Left lung (tissue), 14 donors: ENCODE data around the gene TP53TG3D. TPM values are rescaled to one million over a fixed set of nuclear protein-coding genes. Genes with fewer than 3 reads are reported as not detected.
"Not testable (repeated sequence)": the region's sequence is repeated elsewhere in the genome, so short reads cannot be mapped to it uniquely, and the experiment has no call there.

Source experiments
- ATAC-seq: fragments of 200-7000 bp; cut with Tn5 transposase; one replicate; pipeline ENCODE4 v1.9.1; 2020; ENCODE audit warnings: moderate library complexity
- DNase-seq, 4 donors: peaks; one replicate each; pipeline ENCODE4 v3.0.0-alpha.2; 2013 to 2020
- H3K27ac ChIP-seq, 2 donors: fragments of 200-600 bp; sonication (generic) in 1 of 2; one replicate each; pipeline versions ENCODE4 v1.5.0 to v1.8.0; 2020 to 2021
- H3K27me3 ChIP-seq, 2 donors: fragments of 200-600 bp; sonication (generic) in 1 of 2; one replicate each; pipeline versions ENCODE4 v1.5.0 to v1.8.0; 2020 to 2021
- H3K36me3 ChIP-seq, 2 donors: fragments of 200-600 bp; sonication (generic) in 1 of 2; one replicate each; pipeline versions ENCODE4 v1.5.0 to v1.8.0; 2020 to 2021
- H3K4me1 ChIP-seq, 2 donors: fragments of 200-600 bp; one replicate each; pipeline ENCODE4 v1.8.0; 2021
- H3K4me3 ChIP-seq, 2 donors: fragments of 200-600 bp; sonication (generic) in 1 of 2; one replicate each; pipeline versions ENCODE4 v1.5.0 to v1.8.0; 2020 to 2021; ENCODE audit warnings: mild to moderate bottlenecking in 1 of 2
- H3K9me3 ChIP-seq, 2 donors: fragments of 200-600 bp; sonication (generic) in 1 of 2; one replicate each; pipeline versions ENCODE4 v1.5.0 to v1.8.0; 2020 to 2021
- intact Hi-C, 2 donors: fragments of 100-400 bp; cut with DNase I; formaldehyde crosslinking; loops; one replicate each; pipeline versions ENCODE4 v1.11.2 to v1.14.2; 2022
- long read RNA-seq, 12 donors: library from polyadenylated mRNA in 2 of 12; unstranded in 2 of 12; transcript quantifications; one replicate each; pipeline ENCODE4 v2.0.0 and lab custom pipeline, GENCODE V29; 2019 to 2026
- polyA plus RNA-seq, 6 donors: library from polyadenylated mRNA; unstranded; fragments of 120-200 nt; gene quantifications; one replicate each; pipeline ENCODE4 v1.2.1, GENCODE V29; 2013; ENCODE audit not compliant: insufficient read length in 6 of 6
- total RNA-seq, 2 donors: library from RNA; stranded (reverse); fragmentation: NEBNext Ultra II Directional; extraction: Animal tissue kit (Norgen Biotek cat#: 25700); gene quantifications; one replicate each; pipeline ENCODE4 v1.2.1, GENCODE V29; 2021
- donor health status: DM: no; HTN: yes; CAD: no.
- donor health status: DM: no; HTN: no; CAD: no.

The TP53TG3D gene, protein sequence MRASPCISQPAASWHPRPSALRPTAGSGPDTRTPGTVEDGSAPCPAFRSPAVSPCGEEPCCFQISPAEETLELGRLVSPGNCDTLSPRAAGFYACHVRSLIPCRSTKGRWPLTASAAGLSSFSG
- under 1 TPM; 0.29 to 0.61 TPM for total RNA-seq
- under 1 TPM in 3 of 6 donors, not detected in 3; 0.11 to 0.40 (median 0.11) TPM for polyA plus RNA-seq
- long read RNA-seq, donor 1: 0 reads
- long read RNA-seq, donor 2: 0 reads
- long read RNA-seq, donor 3: 0 reads
- long read RNA-seq, donor 4: 0 reads
- long read RNA-seq, donor 5: 0 reads
- long read RNA-seq, donor 6, partial matches to known transcripts: 0 of 1 reads
- long read RNA-seq, donor 6, other reads (novel, unspliced or antisense): 0 of 1 reads
- long read RNA-seq, donor 7: 0 reads
- long read RNA-seq, donor 8: 0 reads
- long read RNA-seq, donor 9: 0 reads
- long read RNA-seq, donor 10, partial matches to known transcripts: 0 of 1 reads
- long read RNA-seq, donor 10, other reads (novel, unspliced or antisense): 1 of 1 reads
- long read RNA-seq, donor 11: 0 reads
- long read RNA-seq, donor 12: 0 reads

DNA sequence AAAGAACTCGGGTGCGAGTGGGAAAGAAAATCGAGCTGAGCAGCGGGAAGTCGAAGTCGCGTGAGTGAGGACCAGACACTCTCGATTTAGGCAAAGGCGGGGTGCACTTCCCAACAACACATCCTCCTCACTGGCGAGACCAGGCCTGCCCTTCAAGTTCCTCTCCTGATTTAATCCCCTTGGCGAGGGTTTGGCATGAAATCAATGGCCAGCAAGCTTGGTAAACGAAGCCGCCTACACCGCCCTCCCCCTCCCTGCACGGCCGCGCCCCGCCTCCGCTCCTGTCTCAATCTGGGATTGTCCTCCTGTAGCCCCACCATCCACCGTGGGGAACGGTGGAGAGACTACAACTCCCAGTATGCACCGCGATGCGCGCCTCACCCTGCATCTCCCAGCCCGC lies at the start of gene TP53TG3D:
TP53TG3D (plus strand) TSS at position 301 of the 400 bp plus-strand sequence; CDS start at position 369, 68 bp downstream.
- DNase-seq, H3K4me3 ChIP-seq, ATAC-seq, H3K36me3 ChIP-seq, H3K27ac ChIP-seq, intact Hi-C loops, H3K4me1 ChIP-seq, H3K27me3 ChIP-seq, H3K9me3 ChIP-seq: not testable (repeated sequence)

DNA sequence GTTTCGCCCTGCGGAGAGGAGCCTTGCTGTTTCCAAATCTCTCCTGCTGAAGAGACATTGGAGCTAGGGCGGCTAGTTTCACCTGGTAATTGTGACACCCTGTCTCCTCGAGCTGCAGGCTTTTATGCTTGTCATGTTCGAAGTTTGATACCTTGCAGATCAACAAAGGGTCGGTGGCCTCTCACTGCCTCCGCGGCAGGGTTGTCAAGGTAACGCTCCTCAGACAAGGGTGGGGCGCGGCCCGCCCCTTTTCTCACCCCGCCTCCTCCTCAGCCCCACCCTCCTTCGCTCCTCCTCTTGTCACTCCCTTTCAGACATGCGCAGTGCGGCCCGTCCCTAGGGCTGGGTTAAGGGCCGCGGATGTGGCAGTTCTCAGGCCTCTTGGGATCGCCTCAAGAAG lies 421 bp downstream of the TP53TG3D start:
- ATAC-seq, H3K27ac ChIP-seq, H3K4me1 ChIP-seq, H3K9me3 ChIP-seq, H3K36me3 ChIP-seq, intact Hi-C loops, H3K4me3 ChIP-seq, H3K27me3 ChIP-seq: not testable (repeated sequence)
- DNase-seq: peak in 1 of 4 donors; percentile 30

DNA sequence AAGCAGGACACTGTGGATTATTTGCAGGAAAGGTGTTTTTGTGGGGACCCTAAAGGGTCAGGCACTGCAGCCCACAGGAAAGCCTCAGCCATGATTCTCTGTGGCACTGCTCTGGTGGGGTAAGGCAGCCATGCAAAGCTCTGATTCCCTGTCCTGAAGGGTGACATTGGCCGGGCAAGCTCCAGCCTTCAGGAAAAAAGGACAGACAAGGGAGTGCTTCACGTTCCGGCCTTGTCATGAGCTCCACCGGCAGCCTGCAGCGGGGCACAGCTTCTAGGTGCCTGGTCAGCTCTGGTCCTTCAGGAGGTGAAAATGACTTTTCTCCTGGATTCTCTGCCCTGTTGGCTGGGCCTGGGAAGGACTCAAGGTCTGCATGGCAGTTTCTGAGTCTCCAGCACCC lies 8.4 kb downstream of the TP53TG3D start:
- H3K27me3 ChIP-seq, ATAC-seq, H3K4me3 ChIP-seq, H3K9me3 ChIP-seq, H3K4me1 ChIP-seq, H3K27ac ChIP-seq, intact Hi-C loops, H3K36me3 ChIP-seq: not testable (repeated sequence)
- DNase-seq: peak in 1 of 4 donors; percentile 36

GRCh38 chr16:32263552-32263951 lies 10.5 kb downstream of the TP53TG3D start:
- H3K27ac ChIP-seq, H3K27me3 ChIP-seq, H3K36me3 ChIP-seq, H3K4me1 ChIP-seq, intact Hi-C loops, H3K4me3 ChIP-seq, ATAC-seq, H3K9me3 ChIP-seq: not testable (repeated sequence)
- peak in 1 of 4 donors; percentile 52 for DNase-seq

GRCh38 chr16:32281910-32282309 lies 28.8 kb downstream of the TP53TG3D start:
- DNase-seq, H3K4me1 ChIP-seq, ATAC-seq, H3K4me3 ChIP-seq, H3K27me3 ChIP-seq, intact Hi-C loops, H3K36me3 ChIP-seq, H3K9me3 ChIP-seq, H3K27ac ChIP-seq: not testable (repeated sequence)

- ATAC-seq, H3K9me3 ChIP-seq, H3K36me3 ChIP-seq, H3K27ac ChIP-seq, DNase-seq, H3K27me3 ChIP-seq, intact Hi-C loops, H3K4me1 ChIP-seq, H3K4me3 ChIP-seq: not testable (repeated sequence)
These were observed 29.9 kb downstream of the TP53TG3D start for GRCh38 chr16:32283024-32283423.

DNA sequence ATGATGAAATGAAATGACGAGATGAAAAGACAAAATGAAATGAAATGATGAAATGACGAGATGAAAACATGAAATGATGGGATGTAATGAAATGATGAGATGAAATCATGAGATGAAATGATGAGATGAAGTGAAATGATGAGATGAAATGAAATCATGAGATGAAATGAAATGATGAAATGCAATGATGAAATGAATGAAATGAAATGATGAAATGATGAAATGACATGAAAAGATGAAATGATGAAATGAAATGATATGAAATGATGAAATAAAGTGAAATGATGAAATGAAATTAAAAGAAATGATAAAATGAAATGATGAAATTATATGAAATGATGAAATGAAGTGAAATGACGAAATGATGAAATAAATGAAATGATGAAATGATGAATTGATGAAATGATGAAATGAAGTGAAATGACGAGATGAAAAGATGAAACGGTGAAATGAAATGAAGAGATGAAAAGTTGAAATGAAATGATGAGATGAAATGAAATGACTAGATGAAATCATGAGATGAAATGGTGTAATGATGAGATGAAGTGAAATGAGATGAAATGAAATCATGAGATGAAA lies 30.9 kb downstream of the TP53TG3D start:
- ATAC-seq, H3K4me3 ChIP-seq, intact Hi-C loops, H3K27me3 ChIP-seq, H3K4me1 ChIP-seq, DNase-seq, H3K36me3 ChIP-seq, H3K27ac ChIP-seq, H3K9me3 ChIP-seq: not testable (repeated sequence)

- ATAC-seq, intact Hi-C loops, H3K36me3 ChIP-seq, H3K4me1 ChIP-seq, H3K27ac ChIP-seq, H3K27me3 ChIP-seq, H3K4me3 ChIP-seq, H3K9me3 ChIP-seq: not testable (repeated sequence)
- DNase-seq: peak in 2 of 4 donors; percentile 35 to 78
These were observed 32.0 kb downstream of the TP53TG3D start for GRCh38 chr16:32284800-32285796.

GRCh38 chr16:32286193-32286592 lies 33.1 kb downstream of the TP53TG3D start:
- H3K4me1 ChIP-seq, H3K27me3 ChIP-seq, H3K36me3 ChIP-seq, H3K27ac ChIP-seq, H3K9me3 ChIP-seq, intact Hi-C loops, H3K4me3 ChIP-seq, ATAC-seq: not testable (repeated sequence)
- peak in 2 of 4 donors; percentile 8 to 37 for DNase-seq

DNA sequence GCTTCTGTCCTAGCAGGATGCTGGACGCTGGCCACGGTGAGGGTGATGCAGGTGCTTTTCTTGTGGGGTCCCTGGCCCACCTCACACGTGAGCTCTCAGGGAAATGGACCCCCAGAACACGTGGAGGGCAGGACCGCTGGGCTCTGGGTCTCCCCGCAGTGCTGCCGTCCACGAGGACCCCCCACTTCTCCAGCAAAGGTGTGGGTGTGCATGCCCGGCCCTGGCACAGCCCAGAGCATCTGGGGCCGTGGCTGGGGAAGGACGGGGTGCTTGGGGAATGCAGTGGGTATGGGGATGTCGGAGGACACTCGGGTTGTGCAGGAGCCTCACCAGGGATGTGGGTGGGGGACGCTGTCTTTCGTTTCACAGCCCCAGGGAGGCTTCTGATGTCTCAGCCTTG lies 34.7 kb downstream of the TP53TG3D start:
- H3K27ac ChIP-seq, H3K9me3 ChIP-seq, H3K36me3 ChIP-seq, H3K4me1 ChIP-seq, H3K27me3 ChIP-seq, ATAC-seq, intact Hi-C loops, H3K4me3 ChIP-seq: not testable (repeated sequence)
- peak in 1 of 4 donors; percentile 45 for DNase-seq

DNA sequence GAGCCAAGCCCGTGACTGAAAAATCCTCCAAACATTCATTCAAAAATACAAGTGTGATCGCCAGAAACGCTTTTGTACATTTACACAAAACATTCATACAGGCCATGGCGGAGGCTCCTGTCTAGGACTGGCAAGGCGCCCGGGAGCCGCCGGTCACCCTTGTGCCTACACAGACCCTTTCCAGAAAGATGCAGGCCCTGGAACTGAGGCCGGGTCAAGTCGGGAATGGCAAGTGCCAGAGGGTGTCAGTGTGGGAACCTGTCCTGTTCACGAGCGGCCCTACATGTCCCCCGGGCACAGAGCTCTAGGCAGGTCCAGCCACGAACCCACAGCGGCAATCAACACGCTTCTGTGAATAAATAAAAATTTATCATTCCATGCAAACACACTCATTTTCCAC lies 36.1 kb downstream of the TP53TG3D start:
- ATAC-seq, H3K27me3 ChIP-seq, H3K36me3 ChIP-seq, H3K9me3 ChIP-seq, intact Hi-C loops, H3K27ac ChIP-seq, H3K4me1 ChIP-seq, H3K4me3 ChIP-seq: not testable (repeated sequence)
- peak in 1 of 4 donors; percentile 36 for DNase-seq

GRCh38 chr16:32302776-32303175 lies 49.7 kb downstream of the TP53TG3D start:
- H3K4me1 ChIP-seq, DNase-seq, intact Hi-C loops, H3K27ac ChIP-seq, H3K9me3 ChIP-seq, H3K36me3 ChIP-seq, H3K27me3 ChIP-seq, H3K4me3 ChIP-seq, ATAC-seq: not testable (repeated sequence)
